Muscle layer of duodenum (tissue), 2 donors: ENCODE results near the gene SLC16A14.

ENCODE experiments used
- H3K27ac ChIP-seq: one replicate; pipeline ENCODE4 v1.7.0; 2013; ENCODE audit warnings: mild to moderate bottlenecking, low read length
- H3K27me3 ChIP-seq: one replicate; pipeline ENCODE4 v1.7.0; 2013; ENCODE audit warnings: low read depth, mild to moderate bottlenecking, control low read depth, low read length
- H3K36me3 ChIP-seq, 2 donors: one replicate each; pipeline ENCODE4 v1.7.0; 2013; ENCODE audit warnings: low read length in 2 of 2, control low read depth in 1 of 2, mild to moderate bottlenecking in 1 of 2; ENCODE audit not compliant: insufficient read depth in 2 of 2, control insufficient read depth in 1 of 2
- H3K4me1 ChIP-seq, 2 donors: one replicate each; pipeline ENCODE4 v1.7.0; 2013; ENCODE audit warnings: low read length in 2 of 2, mild to moderate bottlenecking in 2 of 2, control low read depth in 1 of 2, moderate library complexity in 1 of 2; ENCODE audit not compliant: insufficient read depth in 2 of 2, control insufficient read depth in 1 of 2
- H3K4me3 ChIP-seq, 2 donors: one replicate each; pipeline ENCODE4 v1.7.0; 2013; ENCODE audit warnings: low read length in 2 of 2, low read depth in 1 of 2, mild to moderate bottlenecking in 1 of 2
- H3K9me3 ChIP-seq, 2 donors: one replicate each; pipeline ENCODE4 v1.7.0; 2013; ENCODE audit warnings: low read length in 2 of 2, control low read depth in 1 of 2, mild to moderate bottlenecking in 1 of 2; ENCODE audit not compliant: control insufficient read depth in 1 of 2
- donor health status: healthy.

Gene SLC16A14

DNA sequence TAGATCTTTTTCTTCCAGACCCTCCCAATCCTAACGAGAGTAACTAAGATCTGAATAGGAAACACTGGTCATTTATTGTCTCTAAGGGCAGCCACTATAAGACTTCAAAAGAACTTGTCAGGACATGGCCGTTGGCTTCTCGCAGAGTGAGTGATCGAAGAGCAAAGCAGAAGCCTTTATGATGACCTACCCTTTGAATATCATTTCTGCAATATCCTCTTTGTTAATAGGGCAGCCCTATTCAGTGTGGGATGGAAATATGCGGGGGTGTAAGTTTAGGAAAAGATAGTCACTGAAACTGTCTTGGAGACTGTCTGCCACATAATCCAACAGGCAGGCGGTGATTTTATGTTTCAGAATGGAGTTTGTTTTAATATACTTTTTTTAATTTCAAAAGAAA lies 75.5 kb downstream of the SLC16A14 start:
- Histone ChIP-seq H3K36me3 (no peaks in the 10 kb centered on the region), H3K9me3 (no peaks in the 10 kb centered on the region), H3K4me3 (no peak overlapping the region), H3K4me1 (no peaks in the 10 kb centered on the region), H3K27ac (no peak overlapping the region), H3K27me3 (no peaks in the 10 kb centered on the region)
